Gastrocnemius medialis (tissue), 4 donors: ENCODE measurements around the gene TANGO6. TPM values are rescaled to one million over a fixed set of nuclear protein-coding genes. Genes with fewer than 3 reads are reported as not detected.

ENCODE experiments used
- ATAC-seq, 2 donors: fragments of 150-250 bp; one replicate each; pipeline ENCODE4 v1.9.1; 2016
- DNase-seq, 2 donors: peaks; one replicate each; pipeline ENCODE4 v3.0.0-alpha.2; 2019
- H3K27ac ChIP-seq, 4 donors: fragments of 200-600 bp; sonication (generic); 1 replicate in 1 of 4; 2 replicates in 3 of 4; pipeline ENCODE4 v1.5.1; 2016 to 2018; ENCODE audit warnings: mild to moderate bottlenecking in 2 of 4, moderate library complexity in 1 of 4
- H3K27me3 ChIP-seq, 3 donors: fragments of 200-600 bp; sonication (generic) in 2 of 3; 1 replicate in 1 of 3; 2 replicates in 2 of 3; pipeline versions ENCODE4 v1.5.1 to v1.6.0; 2016 to 2019; ENCODE audit warnings: mild to moderate bottlenecking in 1 of 3, moderate library complexity in 1 of 3
- H3K36me3 ChIP-seq, 2 donors: fragments of 200-600 bp; sonication (generic) in 1 of 2; one replicate each; pipeline ENCODE4 v1.5.1; 2017 to 2018
- H3K4me1 ChIP-seq, 2 donors: fragments of 200-600 bp; sonication (generic) in 1 of 2; one replicate each; pipeline ENCODE4 v1.5.1; 2016 to 2017; ENCODE audit warnings: mild to moderate bottlenecking in 2 of 2
- H3K4me3 ChIP-seq, 4 donors: fragments of 200-600 bp; sonication (generic) in 3 of 4; 1 replicate in 1 of 4; 2 replicates in 3 of 4; pipeline ENCODE4 v1.5.1; 2016 to 2019; ENCODE audit warnings: mild to moderate bottlenecking in 2 of 4
- H3K9me3 ChIP-seq, 3 donors: fragments of 200-600 bp; sonication (generic) in 2 of 3; 1 replicate in 1 of 3; 2 replicates in 2 of 3; pipeline ENCODE4 v1.5.1; 2016 to 2019
- POLR2A ChIP-seq, 2 donors: fragments of 450-650 bp; IDR thresholded peaks; one replicate each; pipeline ENCODE4 v1.6.1; 2017; ENCODE audit warnings: antibody characterized with exemption in 2 of 2, mild to moderate bottlenecking in 2 of 2, moderate library complexity in 2 of 2
- in situ Hi-C, 4 donors: fragments of 200-750 bp; cut with MboI; loops; one replicate each; pipeline versions ENCODE4 v1.15.0 to v1.8.0; 2017; ENCODE audit warnings: low sequenced_read_pairs in 4 of 4
- intact Hi-C: fragments of 100-400 bp; cut with DNase I; formaldehyde crosslinking; loops from one replicate; pipeline ENCODE4 v1.15.1; 2023; ENCODE audit warnings: low total_unique reads
- total RNA-seq, 4 donors: library from RNA; depleted of rRNA; stranded (reverse); fragments of >200 nt; gene quantifications; one replicate each; pipeline versions ENCODE4 v1.1.0 to v1.2.3, GENCODE V29; 2016
- TF ChIP-seq, protein P1 (sequence below), 5 experiments: fragments of 450-650 bp in 3 of 5; fragments of 200-600 bp in 2 of 5; sonication (generic) in 2 of 5; IDR thresholded peaks in 4 of 5; conservative IDR thresholded peaks in 1 of 5; 1 replicate in 4 of 5; 2 replicates in 1 of 5; pipeline ENCODE4 v1.5.1; 2016 to 2019; ENCODE audit warnings: antibody characterized with exemption in 5 of 5, mild to moderate bottlenecking in 3 of 5, moderate library complexity in 3 of 5

Gene TANGO6
- total RNA-seq, 4 donors from 2014 or later: 13.6 to 20.0 (median 17.8) TPM

DNA sequence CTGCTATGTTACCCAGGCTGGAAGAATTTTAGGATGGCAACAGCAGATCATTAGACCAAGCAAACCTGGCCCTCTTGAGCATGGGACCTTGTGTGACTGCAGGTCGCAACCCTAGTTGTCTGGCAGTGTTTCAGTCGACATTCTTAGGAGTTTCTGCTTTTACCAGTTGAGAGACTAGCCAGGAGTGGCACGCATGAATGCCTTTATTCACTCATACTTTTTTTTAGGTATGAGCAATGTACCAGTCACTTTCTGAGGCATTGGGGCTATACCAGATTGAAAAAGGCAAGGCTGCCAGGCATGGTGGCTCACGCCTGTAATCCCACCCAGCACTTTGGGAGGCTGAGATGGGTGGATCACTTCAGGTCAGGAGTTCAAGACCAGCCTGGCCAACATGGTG is 233.9 kb downstream of the TANGO6 start:
- in situ Hi-C loops (no loop called here), intact Hi-C loops (no loop called here)
- Histone ChIP-seq H3K4me1 (no peaks in the 10 kb centered on the region), H3K27me3 (no peaks in the 10 kb centered on the region), H3K27ac (no peak overlapping the region), H3K36me3 (no peaks in the 10 kb centered on the region), H3K9me3 (no peaks in the 10 kb centered on the region), H3K4me3 (no peak overlapping the region)
- no peak for ATAC-seq
- TF ChIP-seq POLR2A (IDR thresholded peaks at IDR 0.05): no peak
- TF ChIP-seq, protein P1, sequence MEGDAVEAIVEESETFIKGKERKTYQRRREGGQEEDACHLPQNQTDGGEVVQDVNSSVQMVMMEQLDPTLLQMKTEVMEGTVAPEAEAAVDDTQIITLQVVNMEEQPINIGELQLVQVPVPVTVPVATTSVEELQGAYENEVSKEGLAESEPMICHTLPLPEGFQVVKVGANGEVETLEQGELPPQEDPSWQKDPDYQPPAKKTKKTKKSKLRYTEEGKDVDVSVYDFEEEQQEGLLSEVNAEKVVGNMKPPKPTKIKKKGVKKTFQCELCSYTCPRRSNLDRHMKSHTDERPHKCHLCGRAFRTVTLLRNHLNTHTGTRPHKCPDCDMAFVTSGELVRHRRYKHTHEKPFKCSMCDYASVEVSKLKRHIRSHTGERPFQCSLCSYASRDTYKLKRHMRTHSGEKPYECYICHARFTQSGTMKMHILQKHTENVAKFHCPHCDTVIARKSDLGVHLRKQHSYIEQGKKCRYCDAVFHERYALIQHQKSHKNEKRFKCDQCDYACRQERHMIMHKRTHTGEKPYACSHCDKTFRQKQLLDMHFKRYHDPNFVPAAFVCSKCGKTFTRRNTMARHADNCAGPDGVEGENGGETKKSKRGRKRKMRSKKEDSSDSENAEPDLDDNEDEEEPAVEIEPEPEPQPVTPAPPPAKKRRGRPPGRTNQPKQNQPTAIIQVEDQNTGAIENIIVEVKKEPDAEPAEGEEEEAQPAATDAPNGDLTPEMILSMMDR (IDR thresholded peaks at IDR 0.05 in 4 of 5, conservative IDR thresholded peaks at IDR 0.05 in 1 of 5): no peak
- DNase-seq: no peak

DNA sequence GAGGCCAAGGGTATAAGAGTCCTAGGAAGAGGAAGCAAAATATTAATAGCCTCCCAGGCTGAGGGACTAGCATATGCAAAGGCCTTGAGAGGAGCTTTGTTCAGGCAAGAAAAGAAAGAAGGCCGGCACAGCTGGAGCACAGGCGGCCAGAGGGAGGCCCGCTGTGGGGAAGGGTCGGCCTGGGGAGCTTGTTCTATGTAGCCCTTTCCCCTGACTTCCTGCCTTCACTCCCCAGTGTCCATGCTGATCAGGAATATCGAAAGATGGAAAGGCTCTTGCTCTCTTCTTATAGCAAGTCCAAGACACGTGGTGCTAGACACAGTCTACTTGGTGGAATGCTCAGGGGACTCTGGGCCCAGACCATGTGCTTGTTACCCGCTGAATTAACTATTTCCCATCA is 234.7 kb downstream of the TANGO6 start:
- no peak overlapping the region for H3K4me3 ChIP-seq
- no peak for TF ChIP-seq POLR2A (IDR thresholded peaks at IDR 0.05)
- TF ChIP-seq, protein P1 (IDR thresholded peaks at IDR 0.05 in 4 of 5, conservative IDR thresholded peaks at IDR 0.05 in 1 of 5): no peak
- H3K36me3 ChIP-seq: no peaks in the 10 kb centered on the region
- no peak for ATAC-seq
- intact Hi-C loops (no loop called here), in situ Hi-C loops (no loop called here)
- no peak for DNase-seq
- H3K27me3 ChIP-seq: no peaks in the 10 kb centered on the region
- no peak overlapping the region for H3K27ac ChIP-seq
- no peaks in the 10 kb centered on the region for H3K9me3 ChIP-seq
- H3K4me1 ChIP-seq: no peaks in the 10 kb centered on the region

- in situ Hi-C loops (no loop called here), intact Hi-C loops (no loop called here)
- no peaks in the 10 kb centered on the region for H3K9me3 ChIP-seq
- H3K27me3 ChIP-seq: no peaks in the 10 kb centered on the region
- H3K4me3 ChIP-seq: no peak overlapping the region
- no peak overlapping the region for H3K27ac ChIP-seq
- TF ChIP-seq, protein P1 (IDR thresholded peaks at IDR 0.05 in 4 of 5, conservative IDR thresholded peaks at IDR 0.05 in 1 of 5): no peak
- TF ChIP-seq POLR2A (IDR thresholded peaks at IDR 0.05): no peak
- ATAC-seq: no peak
- H3K4me1 ChIP-seq: no peaks in the 10 kb centered on the region
- no peak for DNase-seq
- peaks cover 0 to 5% of the 10 kb centered on the region in 2 donors for H3K36me3 ChIP-seq
These were observed 236.4 kb downstream of the TANGO6 start for GRCh38 chr16:69079697-69080096.

GRCh38 chr16:69083306-69083941 is 240.1 kb downstream of the TANGO6 start:
- H3K27me3 ChIP-seq: no peaks in the 10 kb centered on the region
- peaks cover 0 to 10% of the 10 kb centered on the region in 2 donors for H3K36me3 ChIP-seq
- no peak for DNase-seq
- no peaks in the 10 kb centered on the region for H3K4me1 ChIP-seq
- intact Hi-C loops (no loop called here), in situ Hi-C loops (no loop called here)
- ATAC-seq: no peak
- H3K9me3 ChIP-seq: no peaks in the 10 kb centered on the region
- TF ChIP-seq POLR2A (IDR thresholded peaks at IDR 0.05): no peak
- TF ChIP-seq, protein P1 (IDR thresholded peaks at IDR 0.05 in 4 of 5, conservative IDR thresholded peaks at IDR 0.05 in 1 of 5): peak in 1 of 5 experiments; percentile 15
- H3K4me3 ChIP-seq: no peak overlapping the region
- H3K27ac ChIP-seq: no peak overlapping the region

- Histone ChIP-seq H3K4me3 (no peak overlapping the region), H3K4me1 (no peaks in the 10 kb centered on the region), H3K27ac (no peak overlapping the region), H3K9me3 (no peaks in the 10 kb centered on the region), H3K36me3 (peaks cover 0 to 10% of the 10 kb centered on the region in 2 donors), H3K27me3 (no peaks in the 10 kb centered on the region)
- ATAC-seq (no peak), DNase-seq (no peak)
- in situ Hi-C loops: no loop called here
- TF ChIP-seq POLR2A (IDR thresholded peaks at IDR 0.05): no peak
- TF ChIP-seq, protein P1 (IDR thresholded peaks at IDR 0.05 in 4 of 5, conservative IDR thresholded peaks at IDR 0.05 in 1 of 5): no peak
- intact Hi-C loops: no loop called here
These were observed 241.0 kb downstream of the TANGO6 start for GRCh38 chr16:69084289-69084688.
